ENCODE data around the gene CNTRL.
A peak's percentile ranks its signal among the peaks of the same experiment; 100 is the strongest.

Gene CNTRL

GRCh38 chr9:121199921-121200320, 125.2 kb downstream of the CNTRL start:
- peak overlapping the region; percentile 89 for H3K4me3 ChIP-seq (ENCODE audit: low read depth, low read length)
- no peak for TF ChIP-seq MYC (IDR thresholded peaks at IDR 0.05; ENCODE audit: low read depth, low read length)
- peak; percentile 54 for DNase-seq (ENCODE audit: low read depth)

DNA sequence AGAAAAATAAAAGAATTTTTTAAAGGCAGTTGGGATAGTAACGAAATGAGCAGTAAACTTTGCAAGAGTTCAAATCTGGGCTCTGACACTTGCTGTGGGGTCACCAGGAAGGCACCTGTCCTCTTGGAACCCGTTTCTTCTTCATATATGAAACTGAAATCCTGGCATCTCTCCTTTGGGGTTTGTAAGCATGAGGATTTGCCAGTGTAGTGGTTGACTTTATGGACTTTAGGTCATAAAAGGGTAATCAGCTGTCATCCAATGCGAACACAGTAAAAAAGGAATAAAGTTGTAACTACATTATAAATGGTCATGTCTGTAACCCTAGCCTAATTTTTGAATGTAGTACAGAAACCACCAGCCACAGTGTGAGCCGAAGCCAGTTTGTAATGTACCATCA, 125.6 kb downstream of the CNTRL start:
- DNase-seq (ENCODE audit: low read depth) = no peak
- H3K4me3 ChIP-seq (ENCODE audit: low read depth, low read length) = peak overlapping the region; percentile 89
- TF ChIP-seq, protein P1, sequence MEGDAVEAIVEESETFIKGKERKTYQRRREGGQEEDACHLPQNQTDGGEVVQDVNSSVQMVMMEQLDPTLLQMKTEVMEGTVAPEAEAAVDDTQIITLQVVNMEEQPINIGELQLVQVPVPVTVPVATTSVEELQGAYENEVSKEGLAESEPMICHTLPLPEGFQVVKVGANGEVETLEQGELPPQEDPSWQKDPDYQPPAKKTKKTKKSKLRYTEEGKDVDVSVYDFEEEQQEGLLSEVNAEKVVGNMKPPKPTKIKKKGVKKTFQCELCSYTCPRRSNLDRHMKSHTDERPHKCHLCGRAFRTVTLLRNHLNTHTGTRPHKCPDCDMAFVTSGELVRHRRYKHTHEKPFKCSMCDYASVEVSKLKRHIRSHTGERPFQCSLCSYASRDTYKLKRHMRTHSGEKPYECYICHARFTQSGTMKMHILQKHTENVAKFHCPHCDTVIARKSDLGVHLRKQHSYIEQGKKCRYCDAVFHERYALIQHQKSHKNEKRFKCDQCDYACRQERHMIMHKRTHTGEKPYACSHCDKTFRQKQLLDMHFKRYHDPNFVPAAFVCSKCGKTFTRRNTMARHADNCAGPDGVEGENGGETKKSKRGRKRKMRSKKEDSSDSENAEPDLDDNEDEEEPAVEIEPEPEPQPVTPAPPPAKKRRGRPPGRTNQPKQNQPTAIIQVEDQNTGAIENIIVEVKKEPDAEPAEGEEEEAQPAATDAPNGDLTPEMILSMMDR (IDR thresholded peaks at IDR 0.05; ENCODE audit: low read depth, low read length) = no peak
- no peak for TF ChIP-seq MYC (IDR thresholded peaks at IDR 0.05; ENCODE audit: low read depth, low read length)
- TF ChIP-seq POLR2A (IDR thresholded peaks at IDR 0.05; ENCODE audit: extremely low read depth, insufficient read length) = no peak
- TF ChIP-seq, protein P2, sequence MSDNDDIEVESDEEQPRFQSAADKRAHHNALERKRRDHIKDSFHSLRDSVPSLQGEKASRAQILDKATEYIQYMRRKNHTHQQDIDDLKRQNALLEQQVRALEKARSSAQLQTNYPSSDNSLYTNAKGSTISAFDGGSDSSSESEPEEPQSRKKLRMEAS (IDR thresholded peaks at IDR 0.05; ENCODE audit: low read depth, low read length) = no peak

GRCh38 chr9:121201045-121201737, 126.4 kb downstream of the CNTRL start:
- TF ChIP-seq MYC (IDR thresholded peaks at IDR 0.05; ENCODE audit: low read depth, low read length) (no peak; the same call in 1 of the 2 replicates), POLR2A (IDR thresholded peaks at IDR 0.05; ENCODE audit: extremely low read depth, insufficient read length) (peak; percentile 7)
- DNase-seq (ENCODE audit: low read depth) = peak; percentile 63
- H3K4me3 ChIP-seq (ENCODE audit: low read depth, low read length) = peak overlapping the region; percentile 89

- TF ChIP-seq MYC (IDR thresholded peaks at IDR 0.05; ENCODE audit: low read depth, low read length) (peak; percentile 38), POLR2A (IDR thresholded peaks at IDR 0.05; ENCODE audit: extremely low read depth, insufficient read length) (peak; percentile 65)
- TF ChIP-seq, protein P2 (IDR thresholded peaks at IDR 0.05; ENCODE audit: low read depth, low read length) = no peak
- TF ChIP-seq, protein P1 (IDR thresholded peaks at IDR 0.05; ENCODE audit: low read depth, low read length) = peak; percentile 48
- H3K4me3 ChIP-seq (ENCODE audit: low read depth, low read length) = peak within 1 kb of the TSS; percentile 90
- DNase-seq (ENCODE audit: low read depth) = peak; percentile 98
Observed at GRCh38 chr9:121201738-121202533, 127.2 kb downstream of the CNTRL start, which contains the start of gene RAB14. RAB14 (minus strand) TSS chr9:121201869; CDS start chr9:121193412, 8,457 bp downstream.

DNA sequence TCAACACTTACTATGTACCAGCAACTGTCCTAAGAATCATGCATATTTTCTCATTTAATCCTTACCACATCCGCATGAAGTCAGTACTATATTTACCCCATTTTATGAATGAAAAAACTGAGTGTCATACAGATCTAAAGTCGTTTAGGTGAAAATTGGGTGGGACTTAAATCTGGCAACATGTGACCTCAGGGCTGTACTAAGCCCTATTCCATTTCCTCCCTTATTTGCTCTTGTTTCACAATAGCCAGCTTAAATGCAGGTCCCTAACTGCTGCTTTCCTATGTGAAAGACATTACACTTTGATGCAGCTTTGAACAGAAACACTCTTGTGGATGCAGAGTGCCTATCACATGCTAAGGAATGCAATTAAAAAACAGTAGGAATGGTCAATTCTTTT, 129.4 kb downstream of the CNTRL start:
- DNase-seq (ENCODE audit: low read depth) = no peak
- TF ChIP-seq POLR2A (IDR thresholded peaks at IDR 0.05; ENCODE audit: extremely low read depth, insufficient read length) (no peak), MYC (IDR thresholded peaks at IDR 0.05; ENCODE audit: low read depth, low read length) (no peak)
- TF ChIP-seq, protein P1 (IDR thresholded peaks at IDR 0.05; ENCODE audit: low read depth, low read length) = no peak
- TF ChIP-seq, protein P2 (IDR thresholded peaks at IDR 0.05; ENCODE audit: low read depth, low read length) = peak; percentile 42; the same call in 1 of the 2 replicates
- no peak overlapping the region for H3K4me3 ChIP-seq (ENCODE audit: low read depth, low read length)

DNA sequence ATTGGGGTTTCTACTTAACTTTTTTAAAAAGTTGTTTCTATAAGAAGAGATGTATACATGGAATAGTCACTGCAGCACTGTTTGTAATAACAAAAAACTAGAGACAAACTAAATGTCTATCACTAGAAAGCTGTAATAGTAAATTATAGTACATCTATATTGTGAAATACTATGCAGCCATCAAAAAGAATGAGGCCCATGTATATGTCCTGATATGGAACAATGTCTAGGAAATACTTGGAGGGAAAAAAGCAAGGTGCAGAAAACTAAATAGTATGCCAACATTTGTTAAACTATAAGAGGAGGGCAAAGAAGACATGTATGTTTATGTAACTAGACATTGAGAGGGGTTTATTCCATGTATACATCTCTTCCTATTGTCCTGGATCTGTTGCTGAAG, 129.9 kb downstream of the CNTRL start:
- TF ChIP-seq, protein P2 (IDR thresholded peaks at IDR 0.05; ENCODE audit: low read depth, low read length) = no peak
- TF ChIP-seq, protein P1 (IDR thresholded peaks at IDR 0.05; ENCODE audit: low read depth, low read length) = no peak
- TF ChIP-seq MYC (IDR thresholded peaks at IDR 0.05; ENCODE audit: low read depth, low read length) = no peak
- no peak for TF ChIP-seq POLR2A (IDR thresholded peaks at IDR 0.05; ENCODE audit: extremely low read depth, insufficient read length)
- no peak overlapping the region for H3K4me3 ChIP-seq (ENCODE audit: low read depth, low read length)
- no peak for DNase-seq (ENCODE audit: low read depth)

All from NB4 (cell line).